Stimulated activated CD8-positive, alpha-beta memory T cell treated with anti-CD3 and anti-CD28 coated beads, Interleukin-4, amount 100 ng/mL, for 48 hours (primary cell): ENCODE results near the gene MMAB.

ENCODE experiments used
- DNase-seq: peaks from one replicate; pipeline ENCODE4 v3.0.0-alpha.2; 2020

MMAB gene

DNA sequence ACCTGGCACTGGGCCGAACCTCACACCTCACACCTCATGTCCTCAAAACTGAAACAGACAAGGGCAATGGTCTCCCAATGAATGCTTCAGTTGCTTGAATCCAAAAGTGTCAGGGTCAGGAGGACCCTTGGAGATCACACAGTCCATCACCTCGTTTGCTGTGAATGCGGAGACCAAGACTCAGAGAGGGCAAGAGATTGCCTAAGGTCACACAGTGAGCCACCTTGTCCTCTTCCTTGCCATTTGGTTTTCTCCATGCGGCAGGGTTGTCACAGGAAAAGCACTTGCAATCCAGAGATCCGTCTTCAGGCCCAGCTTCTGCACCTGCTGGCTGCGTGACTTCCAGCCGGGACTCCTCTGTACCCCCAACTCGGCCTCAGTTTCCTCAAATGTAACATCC, 28.3 kb upstream of the MMAB start:
- no peak for DNase-seq

DNA sequence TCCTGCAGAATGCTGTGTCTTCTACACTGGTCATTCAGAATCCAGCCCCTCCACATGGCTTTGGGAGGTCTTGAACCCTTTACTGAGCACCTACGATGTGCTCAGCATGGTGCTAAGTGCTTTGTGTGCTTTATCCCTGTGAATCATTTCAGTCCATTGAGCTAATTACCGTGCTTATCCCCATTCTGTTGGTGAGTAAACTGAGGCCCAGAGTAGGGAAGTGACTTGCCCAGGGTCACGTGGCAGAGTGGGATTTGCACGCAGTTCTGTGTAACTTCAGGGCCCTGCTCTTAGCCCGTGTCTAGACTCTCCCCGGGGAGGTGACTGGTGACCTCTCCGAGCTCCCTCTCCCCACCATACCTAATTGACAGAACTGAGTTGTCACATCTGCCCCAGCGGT, 27.7 kb upstream of the MMAB start:
- DNase-seq, result no peak

DNA sequence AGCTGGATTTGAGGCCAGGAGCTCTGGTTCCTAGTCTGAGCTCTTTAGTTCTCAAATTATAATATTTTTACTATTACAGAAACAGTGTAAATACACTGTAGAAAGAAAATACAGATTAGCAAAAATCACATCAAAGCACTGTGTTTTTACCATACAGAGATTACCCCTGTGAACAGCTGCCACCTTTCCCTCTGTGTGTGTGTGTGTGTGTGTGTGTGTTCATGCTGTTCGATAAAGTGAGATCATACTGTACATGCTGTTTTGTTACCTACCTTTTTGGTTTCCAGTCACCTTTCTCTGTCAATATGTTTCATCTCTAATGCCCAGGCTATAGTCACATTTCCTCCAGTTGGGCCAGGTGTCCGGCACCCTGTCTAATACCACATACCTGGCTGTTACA, 27.2 kb upstream of the MMAB start:
- DNase-seq, result no peak

DNA sequence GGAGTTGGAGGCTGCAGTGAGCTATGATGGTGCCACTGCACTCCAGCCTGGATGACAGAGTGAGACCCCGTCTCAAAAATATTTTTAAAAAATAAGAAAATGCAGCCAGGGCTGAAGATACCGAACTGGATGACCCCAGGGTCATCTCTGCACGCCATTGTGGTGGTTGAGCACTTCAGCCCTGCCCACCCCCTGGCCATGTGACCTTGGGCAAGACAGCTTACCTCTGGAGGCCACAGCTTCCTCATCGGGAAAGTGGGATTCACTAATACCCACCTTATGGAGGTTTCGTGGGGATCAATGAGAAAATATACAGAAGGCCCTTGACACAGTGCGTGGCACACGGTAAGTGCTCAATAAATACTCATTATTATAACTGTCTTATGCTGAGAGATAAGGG, 25.8 kb upstream of the MMAB start:
- DNase-seq, result no peak

DNA sequence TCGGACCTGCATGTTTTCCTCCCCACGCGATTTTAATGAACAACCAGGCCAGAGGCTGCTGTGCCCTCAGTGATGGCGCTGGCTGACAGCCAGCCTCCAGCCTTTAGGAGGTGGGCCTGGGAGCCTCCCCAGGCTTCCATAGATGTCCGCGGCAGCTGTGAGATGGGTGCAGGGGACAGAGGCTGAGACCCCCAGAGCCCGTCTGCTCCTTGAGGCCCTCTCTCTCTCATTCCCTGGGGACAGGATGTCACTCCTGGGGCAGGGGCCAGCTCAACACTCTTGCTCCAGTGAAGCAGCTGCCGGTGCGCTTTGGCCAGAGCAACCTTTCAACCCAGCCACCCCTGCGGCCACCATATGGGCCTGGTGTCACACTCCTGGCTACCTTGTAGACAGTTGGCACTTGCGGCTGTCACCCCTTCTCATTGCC, 25.1 kb upstream of the MMAB start:
- DNase-seq, result no peak

DNA sequence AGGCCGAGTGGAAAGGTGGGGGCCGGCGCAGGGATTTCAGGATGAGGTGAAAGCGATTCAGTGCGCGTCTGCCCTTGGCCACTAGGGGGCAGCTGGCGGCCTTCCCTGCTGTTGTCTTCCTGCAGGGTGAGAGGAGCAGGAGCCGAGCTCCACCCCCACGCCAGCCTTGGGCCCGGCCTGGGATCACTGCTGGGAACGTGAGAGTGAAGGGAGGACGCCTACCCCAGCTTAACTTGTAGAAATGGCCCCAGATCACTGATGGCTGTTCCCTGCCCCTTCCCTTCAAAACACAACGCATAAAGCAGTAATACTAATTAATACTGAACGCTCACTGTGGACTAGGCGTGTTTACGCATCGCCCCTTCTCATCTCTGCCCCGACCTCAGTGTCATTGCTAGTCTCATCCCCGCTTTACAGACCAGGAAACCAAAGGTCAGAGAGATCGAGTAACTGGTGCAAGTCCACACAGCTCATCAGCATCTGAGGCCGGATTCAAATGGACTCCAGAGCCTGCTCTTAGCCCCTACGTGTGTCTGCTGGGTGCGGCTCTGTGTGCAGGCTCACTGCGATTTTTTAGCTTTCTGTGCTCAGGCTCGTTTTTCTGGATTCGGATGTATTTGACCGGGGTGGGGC, 24.6 kb upstream of the MMAB start:
- DNase-seq, result peak; percentile 81

DNA sequence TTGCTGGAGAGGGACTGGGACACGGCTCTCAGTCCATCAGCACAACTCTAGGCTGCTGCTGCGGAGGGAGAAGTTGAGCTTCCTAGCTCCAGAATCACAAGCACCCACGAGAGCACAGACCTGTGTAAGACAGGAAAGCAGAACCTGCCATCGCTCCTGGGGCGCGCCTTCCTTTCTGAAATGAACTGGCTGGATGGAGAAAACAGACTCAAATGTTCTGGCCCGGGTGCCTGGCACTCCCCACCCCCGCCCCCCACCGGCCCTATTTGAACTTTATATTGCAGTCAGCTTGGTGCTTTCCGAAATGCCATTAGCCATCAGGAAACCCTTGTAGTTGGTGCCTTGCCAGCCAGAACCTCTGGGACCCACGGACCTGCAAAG, 24.1 kb upstream of the MMAB start:
- DNase-seq, result no peak

DNA sequence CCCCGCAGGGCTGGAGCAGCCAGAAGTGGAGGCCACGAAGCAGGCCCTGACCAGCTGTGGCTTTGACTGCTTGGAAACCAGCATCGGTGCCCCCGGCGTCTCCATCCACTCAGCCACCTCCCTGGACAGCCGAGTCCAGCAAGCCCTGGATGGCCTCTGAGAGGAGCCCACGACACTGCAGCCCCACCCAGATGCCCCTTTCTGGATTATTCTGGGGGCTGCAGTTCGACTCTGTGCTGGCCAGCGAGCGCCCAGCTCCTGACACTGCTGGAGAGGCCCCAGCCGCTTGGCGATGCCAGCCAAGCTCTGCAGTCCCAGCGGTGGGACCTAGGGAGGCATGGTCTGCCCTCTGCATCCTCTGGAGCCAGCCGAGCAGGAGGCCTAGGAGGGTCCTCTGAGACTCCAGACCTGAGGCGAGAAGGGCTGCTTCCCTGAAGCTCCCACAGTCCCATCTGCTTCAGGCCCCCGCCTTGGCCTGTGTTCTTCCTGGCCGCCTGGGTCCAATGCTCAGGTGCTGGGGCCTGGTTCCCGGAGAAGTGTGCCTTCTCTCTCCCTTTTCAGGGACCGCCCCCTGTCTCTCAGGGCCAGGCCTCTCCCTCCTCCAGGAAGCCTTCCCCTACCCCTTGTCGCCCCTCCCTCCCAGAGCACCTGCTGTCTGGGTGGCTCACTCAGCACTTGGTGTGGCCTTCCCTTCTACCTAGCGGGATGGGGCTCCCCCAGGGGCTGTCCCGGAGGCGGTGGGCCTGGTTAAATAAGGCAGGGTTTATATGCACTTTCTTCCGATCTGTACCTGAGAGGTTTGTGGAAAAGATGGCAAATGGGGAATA, 23.3 kb upstream of the MMAB start:
- DNase-seq, result no peak

DNA sequence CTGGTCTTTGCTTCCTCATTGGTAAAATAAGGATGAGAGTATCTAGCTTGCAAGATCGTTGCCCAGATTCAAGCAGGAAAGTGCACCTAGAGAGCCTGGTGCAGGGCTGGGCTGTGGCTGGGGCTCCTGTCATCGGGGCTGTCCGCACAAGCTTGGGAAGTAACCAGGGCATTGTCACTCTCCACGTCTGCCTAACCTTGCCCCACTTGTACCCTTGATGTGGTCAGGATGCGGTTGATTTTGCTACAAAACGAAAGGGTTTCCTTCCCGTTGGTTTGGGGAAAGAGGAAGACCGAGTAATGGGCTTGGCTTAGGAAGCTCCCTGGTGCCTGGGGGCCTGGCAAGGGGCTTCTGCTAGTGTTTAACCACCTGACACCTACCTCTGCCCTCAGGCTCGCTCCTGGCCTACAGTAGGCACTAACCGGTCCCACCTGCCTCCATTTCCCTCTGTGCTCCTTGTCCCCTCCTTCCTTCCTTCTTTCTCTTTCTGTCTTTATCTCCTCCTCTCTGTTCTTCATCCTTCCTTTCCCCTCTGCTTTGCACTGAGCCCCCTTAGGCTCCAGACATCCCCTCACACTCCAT, 22.1 kb upstream of the MMAB start:
- DNase-seq, result peak; percentile 65

DNA sequence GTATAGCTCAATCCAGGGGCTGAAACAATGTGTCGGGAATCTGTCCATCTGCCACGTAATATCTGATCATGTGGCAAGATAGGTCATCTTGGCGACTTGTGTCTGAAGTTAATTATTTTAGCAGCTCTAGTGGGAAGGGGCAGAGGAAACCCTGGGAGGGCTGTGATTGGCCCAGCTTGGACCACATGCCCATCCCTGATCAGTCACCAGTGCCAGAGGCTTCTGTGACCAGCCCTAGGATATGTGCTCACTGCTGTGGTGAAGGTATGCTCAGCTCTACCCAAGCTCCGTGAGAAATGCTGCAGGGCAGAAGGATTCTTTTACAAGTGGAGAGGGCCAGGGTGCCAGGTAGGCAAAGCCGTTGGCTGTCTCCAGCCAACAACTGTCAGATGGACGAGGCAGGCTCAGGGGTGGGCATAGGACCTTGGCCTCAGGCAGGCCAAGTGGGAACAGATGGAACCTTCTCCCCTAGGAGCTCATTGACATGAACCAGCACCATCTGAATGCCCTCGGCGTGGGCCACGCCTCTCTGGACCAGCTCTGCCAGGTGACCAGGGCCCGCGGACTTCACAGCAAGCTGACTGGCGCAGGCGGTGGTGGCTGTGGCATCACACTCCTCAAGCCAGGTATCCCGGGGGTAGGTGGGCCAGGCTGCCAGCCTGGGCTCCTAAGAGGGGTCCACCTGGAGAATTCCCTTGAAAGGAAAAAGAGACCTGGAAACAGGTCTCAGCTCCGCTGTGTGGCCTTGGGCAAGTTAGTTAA, 21.4 kb upstream of the MMAB start:
- no peak for DNase-seq

DNA sequence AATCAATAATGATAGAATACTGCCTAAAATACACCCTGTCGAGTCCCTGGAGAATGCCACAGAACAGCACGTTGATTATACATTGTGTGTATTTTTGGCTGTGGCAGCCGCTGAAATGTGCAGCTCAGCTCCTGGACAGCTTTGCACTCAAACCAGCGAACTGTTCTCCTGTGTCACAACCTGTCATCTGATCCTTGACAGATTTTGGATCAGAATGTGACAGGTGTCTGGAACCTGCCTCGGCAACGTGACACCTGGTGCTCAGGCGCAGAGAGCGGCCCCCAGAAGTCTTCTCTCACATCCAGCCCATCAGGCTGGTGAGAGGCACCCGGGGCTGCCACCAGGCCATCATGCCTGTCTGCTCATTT, 19.6 kb upstream of the MMAB start:
- no peak for DNase-seq

DNA sequence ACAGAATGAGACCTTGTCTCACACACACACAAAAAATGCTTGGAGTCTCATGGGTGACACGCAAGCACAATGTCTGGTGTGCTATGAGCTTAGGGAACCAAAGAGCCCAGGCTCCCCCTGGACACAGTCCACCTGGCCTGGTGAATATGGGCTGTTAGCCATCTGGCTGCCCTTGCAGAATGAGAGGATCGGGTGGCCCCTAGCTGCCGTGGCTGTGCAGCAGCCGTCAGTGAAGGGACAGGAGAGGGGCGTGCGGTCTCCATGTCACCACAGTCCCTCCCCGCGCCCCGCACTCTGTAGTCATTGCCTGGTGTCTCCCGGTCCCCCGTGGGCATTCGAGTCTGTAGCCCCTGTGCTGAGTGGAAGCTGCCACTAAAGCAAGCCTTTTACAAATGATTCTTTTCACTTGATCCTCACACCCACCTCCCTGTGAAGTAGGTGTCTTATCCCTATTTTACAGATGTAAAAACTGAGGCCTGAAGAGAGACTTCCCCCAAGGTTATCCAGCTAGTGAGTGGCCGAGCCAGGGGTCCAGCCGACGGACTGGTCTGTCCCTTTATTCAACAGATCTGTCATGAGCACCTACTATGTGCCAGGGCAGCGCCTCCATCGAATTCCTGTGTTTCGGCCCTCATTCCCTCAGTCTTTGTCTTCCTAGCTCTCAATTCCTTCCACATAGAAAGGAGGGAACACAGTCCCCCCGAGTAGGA, 19.0 kb upstream of the MMAB start:
- no peak for DNase-seq

DNA sequence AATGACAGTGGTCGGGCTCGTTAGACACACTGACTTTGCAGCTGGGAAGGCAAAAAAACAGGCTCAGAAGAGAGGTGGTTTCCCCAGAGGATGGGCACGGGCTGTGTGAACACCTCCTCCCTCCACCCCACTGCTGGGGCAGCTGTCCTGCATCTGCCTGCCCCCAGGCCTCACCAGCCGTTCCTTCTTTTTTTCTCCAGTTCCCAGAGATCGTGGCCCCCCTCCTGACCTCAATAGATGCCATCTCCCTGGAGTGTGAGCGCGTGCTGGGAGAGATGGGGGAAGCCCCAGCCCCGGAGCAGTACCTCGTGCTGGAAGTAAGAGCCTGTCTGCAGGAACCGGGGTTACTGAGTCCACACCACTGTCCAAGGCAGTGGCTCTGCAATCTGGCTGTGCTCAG, 17.7 kb upstream of the MMAB start:
- DNase-seq, result no peak

DNA sequence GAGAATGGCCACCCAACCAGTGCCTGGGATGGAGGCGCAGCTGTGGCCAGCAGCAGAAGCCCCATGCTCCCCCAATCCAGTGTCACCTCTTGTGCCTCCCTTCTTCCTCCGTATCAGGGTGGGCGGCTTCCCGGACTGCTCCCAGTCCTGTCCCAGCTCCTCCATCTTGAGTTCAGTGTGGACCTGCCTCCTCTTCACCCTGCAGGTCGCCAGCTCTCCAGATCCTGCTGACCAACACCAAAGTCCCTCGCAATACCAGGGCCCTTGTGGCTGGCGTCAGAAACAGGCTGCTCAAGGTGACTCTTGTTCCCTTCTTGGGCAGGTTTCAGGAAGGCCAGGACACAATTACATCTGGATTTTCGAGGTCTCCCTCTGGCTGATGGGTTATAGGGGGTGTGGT, 17.3 kb upstream of the MMAB start:
- no peak for DNase-seq

DNA sequence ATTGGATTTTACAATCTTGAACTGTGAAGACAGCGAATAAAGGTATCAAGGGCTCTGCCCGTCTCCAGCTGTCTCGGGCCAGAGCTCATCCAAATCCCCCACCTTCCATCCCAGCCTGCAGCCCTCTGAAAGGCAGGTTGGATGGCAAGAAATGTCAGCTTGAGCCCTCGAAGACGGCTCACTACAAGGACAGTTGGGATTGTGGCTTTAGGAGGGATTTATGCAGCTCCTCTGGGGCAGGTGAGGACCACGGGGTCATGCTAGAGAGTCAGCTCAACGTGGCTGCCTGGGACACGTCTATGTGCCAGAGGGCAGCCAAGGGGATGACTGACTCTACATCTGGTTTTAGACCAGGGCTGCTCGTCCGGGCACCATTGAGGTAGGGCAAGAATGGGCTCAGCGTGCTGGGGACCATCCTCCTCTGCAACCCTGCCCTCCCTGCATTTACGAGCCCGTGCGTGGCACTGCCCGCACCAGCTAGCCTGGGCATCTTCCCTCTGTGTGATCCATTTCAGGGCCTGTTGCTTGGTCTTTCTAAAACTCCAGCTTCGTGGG, 16.5 kb upstream of the MMAB start:
- DNase-seq, result no peak

DNA sequence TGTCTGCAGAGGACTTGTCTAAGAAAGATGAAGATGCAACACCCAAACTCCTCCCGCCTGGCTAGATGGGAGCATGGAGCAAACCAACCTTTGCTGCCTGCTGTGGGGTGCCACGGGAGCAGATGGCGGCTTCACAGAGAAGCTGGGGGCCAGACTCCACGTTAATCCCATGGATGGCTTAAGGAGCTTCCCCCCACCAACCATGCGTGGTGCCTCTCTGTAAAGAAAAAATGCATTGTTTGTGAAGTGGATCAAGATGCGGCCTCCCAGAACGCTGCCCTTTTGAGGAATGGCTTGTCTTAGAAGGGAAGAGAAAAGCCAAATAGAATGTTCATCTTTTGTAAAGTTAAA, 15.9 kb upstream of the MMAB start:
- no peak for DNase-seq

DNA sequence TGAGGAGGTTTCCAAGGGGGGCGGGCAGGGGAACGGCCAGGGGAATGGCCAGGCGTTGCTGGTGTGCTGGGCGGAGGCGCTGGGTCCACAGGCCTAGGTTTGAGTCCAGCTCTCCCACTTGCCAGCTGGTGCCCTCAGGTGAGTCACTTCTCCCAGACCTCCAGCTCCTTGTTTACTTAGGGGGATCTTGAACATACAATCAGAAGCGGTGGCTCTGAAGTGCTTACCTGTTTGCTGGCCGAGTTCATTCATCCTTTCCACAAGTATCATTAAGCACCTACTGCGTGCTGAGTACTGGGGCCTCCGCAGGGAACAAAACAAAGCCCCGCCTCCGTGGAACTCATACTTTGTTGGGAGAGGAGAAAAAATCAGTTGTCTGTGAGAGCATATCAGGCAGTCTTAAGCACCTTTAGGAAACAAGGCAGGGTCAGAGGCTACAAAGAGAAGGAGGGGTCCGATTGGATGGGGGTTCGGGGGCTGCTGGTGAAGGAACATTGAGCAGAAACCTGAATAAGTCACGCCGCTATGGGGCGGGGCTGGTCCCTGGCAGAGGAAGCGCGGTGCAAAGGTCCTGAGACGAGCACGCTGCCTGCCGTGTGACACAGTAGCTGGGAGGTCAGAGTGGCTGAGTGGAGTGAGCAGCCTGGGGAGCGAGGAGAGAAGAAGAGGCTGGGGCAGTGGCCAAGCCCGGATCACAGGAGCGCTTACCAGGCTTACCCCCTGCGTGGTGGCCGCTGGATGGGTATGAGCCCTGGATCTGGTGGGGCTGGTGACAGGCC, 15.3 kb upstream of the MMAB start:
- DNase-seq, result no peak

DNA sequence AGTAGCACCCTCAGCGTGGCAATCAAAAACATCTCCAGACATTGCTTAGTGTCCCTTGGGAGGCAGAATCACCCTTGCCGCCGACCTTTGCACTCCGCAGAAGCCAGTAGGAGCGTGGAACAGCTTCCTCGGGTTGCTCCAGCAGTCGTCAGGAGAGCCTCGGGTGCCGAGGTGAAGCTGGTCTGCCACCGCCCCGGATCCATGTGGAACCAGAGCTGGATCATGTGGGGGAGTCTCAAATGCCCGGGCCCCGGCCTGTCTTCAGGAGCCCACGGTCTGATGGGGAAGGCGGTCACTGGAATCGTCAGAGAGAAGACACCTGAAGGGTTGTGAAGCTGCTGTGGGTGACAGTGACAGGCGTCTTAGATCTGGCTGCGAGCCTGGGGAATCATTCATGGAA, 14.6 kb upstream of the MMAB start:
- no peak for DNase-seq

DNA sequence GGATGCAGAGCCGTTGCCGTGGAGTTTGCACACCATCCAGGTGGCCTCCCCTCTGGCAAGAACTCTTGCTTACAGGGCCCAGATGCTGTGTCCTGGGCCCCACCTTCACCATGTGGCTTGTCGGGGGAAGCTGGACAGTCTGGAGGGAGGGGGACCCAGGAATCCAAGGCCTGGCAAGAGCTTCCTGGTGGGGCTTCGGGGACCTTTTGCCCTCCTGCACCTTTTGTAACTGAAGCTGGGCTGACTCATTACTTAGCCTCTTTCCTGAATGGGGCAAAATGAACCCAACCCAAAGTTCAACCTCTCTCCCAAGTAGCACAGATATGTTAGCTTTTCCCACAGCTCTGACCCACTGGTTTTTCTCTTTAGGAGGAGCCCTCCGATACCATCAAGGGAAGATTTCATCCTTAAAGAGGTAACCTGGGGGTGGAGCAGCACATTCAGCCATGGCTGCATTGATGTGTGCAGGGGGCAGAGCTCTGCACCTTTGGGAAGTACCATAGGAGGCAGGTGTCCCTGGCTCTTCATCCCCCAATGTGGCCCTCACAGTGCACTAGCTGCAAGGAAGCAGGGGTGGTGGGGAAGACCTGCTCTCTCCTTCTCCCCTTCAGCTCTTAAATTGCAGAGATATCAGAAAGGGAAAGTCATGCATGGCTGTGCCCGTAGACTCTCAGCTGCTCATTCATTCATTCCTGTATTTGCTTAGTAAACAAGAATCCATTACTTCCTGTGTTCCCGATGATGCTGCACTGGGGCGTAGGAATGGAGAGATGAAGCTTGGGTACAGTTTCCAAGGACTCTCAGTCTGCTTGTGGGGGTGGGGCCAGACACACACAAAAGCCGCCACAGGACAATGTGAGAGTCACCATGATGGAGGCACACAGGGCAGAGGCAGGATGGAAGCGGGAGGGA, 13.3 kb upstream of the MMAB start:
- no peak for DNase-seq

DNA sequence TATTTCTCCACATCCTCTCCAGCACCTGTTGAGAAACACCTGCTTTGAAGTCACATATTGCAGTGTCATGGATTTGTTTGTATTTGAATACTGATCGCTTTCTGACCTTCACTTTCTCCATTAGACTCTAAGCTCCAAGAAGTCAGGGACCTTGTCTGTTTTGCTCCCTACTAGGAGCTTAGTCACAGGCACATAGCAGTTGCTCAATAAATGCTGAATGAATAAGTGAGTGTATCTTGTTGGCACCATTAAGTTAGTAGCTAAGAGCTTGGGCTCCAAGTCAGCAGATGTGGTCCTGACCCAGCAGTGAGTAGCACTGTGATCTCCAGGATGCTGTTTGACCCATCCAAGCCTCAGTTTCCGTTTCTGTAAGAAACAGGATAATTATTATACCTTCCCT, 10.4 kb upstream of the MMAB start:
- no peak for DNase-seq

DNA sequence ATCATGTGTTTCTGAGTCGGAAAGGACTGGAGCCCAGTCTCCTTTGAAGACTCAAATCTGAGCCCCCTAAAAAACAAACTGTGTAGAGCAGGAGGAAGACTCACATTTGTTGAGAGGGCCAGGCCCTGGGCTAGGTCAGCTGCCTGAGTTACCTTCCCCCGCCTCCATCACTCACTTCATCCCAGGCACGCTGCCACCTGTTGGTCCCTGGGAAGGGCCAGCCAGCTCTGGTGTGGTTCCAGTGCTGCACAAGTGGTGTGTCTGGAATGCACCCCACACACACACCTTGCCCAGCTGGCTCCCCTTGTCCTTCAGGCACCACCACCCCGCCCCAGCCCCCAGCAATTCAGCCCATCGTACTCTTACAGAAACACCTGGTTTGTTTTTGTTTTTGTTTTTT, 9.3 kb upstream of the MMAB start:
- no peak for DNase-seq
